ENCODE data around the gene C10orf67.

- TF ChIP-seq CTCF (IDR thresholded peaks at IDR 0.05 in 2 of 3, conservative IDR thresholded peaks at IDR 0.05 in 1 of 3; ENCODE audit: borderline replicate concordance in 1 of 3, insufficient read depth in 1 of 3, low read depth in 2 of 3, low read length in 2 of 3) (no peak), EZH2 (IDR thresholded peaks at IDR 0.05) (no peak), REST (IDR thresholded peaks at IDR 0.05; ENCODE audit: low read depth) (no peak), POLR2AphosphoS5 (IDR thresholded peaks at IDR 0.05; ENCODE audit: low read depth, low read length) (no peak), POLR2A (IDR thresholded peaks at IDR 0.05; ENCODE audit: borderline replicate concordance, extremely low read depth, insufficient read depth, insufficient read length) (no peak), CEBPB (IDR thresholded peaks at IDR 0.05; ENCODE audit: low read depth) (no peak), RAD21 (IDR thresholded peaks at IDR 0.05; ENCODE audit: low read depth) (no peak), SIN3A (IDR thresholded peaks at IDR 0.05; ENCODE audit: low read depth) (no peak), FOSL1 (IDR thresholded peaks at IDR 0.05; ENCODE audit: low read depth) (no peak), EGR1 (IDR thresholded peaks at IDR 0.05; ENCODE audit: low read depth) (no peak)
These were observed 60.4 kb downstream of the C10orf67 start for GRCh38 chr10:23284155-23284554.

Data from HCT116 (cell line).